ENCODE measurements around the gene EIF2B2. TPM values are rescaled to one million over a fixed set of nuclear protein-coding genes. Genes with fewer than 3 reads are reported as not detected.

Gene EIF2B2
- polyA plus RNA-seq, 3 donors from 2014 or later = 32.6 to 64.5 (median 57.4) TPM

- no peaks in the 10 kb centered on the region for H3K9me3 Mint-ChIP-seq
- no peak overlapping the region for H3K4me3 Mint-ChIP-seq
- DNase-seq = no peak
- no peaks in the 10 kb centered on the region for H3K36me3 Mint-ChIP-seq
- H3K4me1 Mint-ChIP-seq = peaks cover 3 to 9% of the 10 kb centered on the region in 2 donors
- H3K27ac Mint-ChIP-seq = no peak overlapping the region
- peaks cover 0 to 1% (median 0%) of the 10 kb centered on the region in 3 donors for H3K27me3 Mint-ChIP-seq (ENCODE audit: low read depth in 3 of 3)
Measured at GRCh38 chr14:74977901-74978385, 24.8 kb upstream of the EIF2B2 start.

GRCh38 chr14:74978416-74978947, 24.2 kb upstream of the EIF2B2 start:
- Mint-ChIP-seq H3K36me3 (no peaks in the 10 kb centered on the region), H3K4me3 (no peak overlapping the region), H3K27ac (peak overlapping the region in 1 of 6 donors; percentile 46), H3K4me1 (peaks cover 3 to 7% of the 10 kb centered on the region in 2 donors), H3K9me3 (no peaks in the 10 kb centered on the region), H3K27me3 (ENCODE audit: low read depth in 3 of 3) (peaks cover 0 to 1% (median 0%) of the 10 kb centered on the region in 3 donors)
- no peak for DNase-seq

- Mint-ChIP-seq H3K27me3 (ENCODE audit: low read depth in 3 of 3) (peaks cover 0 to 1% (median 0%) of the 10 kb centered on the region in 3 donors), H3K9me3 (no peaks in the 10 kb centered on the region), H3K4me1 (peaks cover 0 to 2% of the 10 kb centered on the region in 2 donors), H3K36me3 (no peaks in the 10 kb centered on the region), H3K4me3 (no peak overlapping the region), H3K27ac (no peak overlapping the region)
- DNase-seq = no peak
Measured at GRCh38 chr14:74979029-74979428, 23.7 kb upstream of the EIF2B2 start.

GRCh38 chr14:74979442-74980397, 23.0 kb upstream of the EIF2B2 start:
- Mint-ChIP-seq H3K36me3 (no peaks in the 10 kb centered on the region), H3K4me1 (no peaks in the 10 kb centered on the region), H3K27ac (no peak overlapping the region), H3K9me3 (no peaks in the 10 kb centered on the region), H3K27me3 (ENCODE audit: low read depth in 3 of 3) (peaks cover 0 to 1% (median 0%) of the 10 kb centered on the region in 3 donors), H3K4me3 (no peak overlapping the region)
- no peak for DNase-seq

- no peak for DNase-seq
- H3K4me3 Mint-ChIP-seq = no peak overlapping the region
- H3K27me3 Mint-ChIP-seq (ENCODE audit: low read depth in 3 of 3) = peaks cover 0 to 1% (median 0%) of the 10 kb centered on the region in 3 donors
- no peaks in the 10 kb centered on the region for H3K9me3 Mint-ChIP-seq
- H3K27ac Mint-ChIP-seq = no peak overlapping the region
- no peaks in the 10 kb centered on the region for H3K4me1 Mint-ChIP-seq
- no peaks in the 10 kb centered on the region for H3K36me3 Mint-ChIP-seq
Measured at GRCh38 chr14:74980398-74980730, 22.4 kb upstream of the EIF2B2 start.

GRCh38 chr14:74980731-74981461, 21.8 kb upstream of the EIF2B2 start:
- no peaks in the 10 kb centered on the region for H3K36me3 Mint-ChIP-seq
- no peak for DNase-seq
- H3K4me1 Mint-ChIP-seq = no peaks in the 10 kb centered on the region
- H3K27me3 Mint-ChIP-seq (ENCODE audit: low read depth in 3 of 3) = peaks cover 0 to 1% (median 0%) of the 10 kb centered on the region in 3 donors
- no peaks in the 10 kb centered on the region for H3K9me3 Mint-ChIP-seq
- H3K4me3 Mint-ChIP-seq = no peak overlapping the region
- H3K27ac Mint-ChIP-seq = peak overlapping the region in 1 of 6 donors; percentile 22

GRCh38 chr14:74981462-74981782, 21.3 kb upstream of the EIF2B2 start:
- H3K9me3 Mint-ChIP-seq = no peaks in the 10 kb centered on the region
- H3K36me3 Mint-ChIP-seq = no peaks in the 10 kb centered on the region
- peaks cover 0 to 1% (median 0%) of the 10 kb centered on the region in 3 donors for H3K27me3 Mint-ChIP-seq (ENCODE audit: low read depth in 3 of 3)
- H3K27ac Mint-ChIP-seq = no peak overlapping the region
- no peak for DNase-seq
- H3K4me3 Mint-ChIP-seq = no peak overlapping the region
- no peaks in the 10 kb centered on the region for H3K4me1 Mint-ChIP-seq

- Mint-ChIP-seq H3K9me3 (no peaks in the 10 kb centered on the region), H3K36me3 (no peaks in the 10 kb centered on the region), H3K4me1 (no peaks in the 10 kb centered on the region), H3K4me3 (no peak overlapping the region), H3K27me3 (ENCODE audit: low read depth in 3 of 3) (peaks cover 0 to 1% (median 0%) of the 10 kb centered on the region in 3 donors), H3K27ac (no peak overlapping the region)
- DNase-seq = no peak
Measured at GRCh38 chr14:74981833-74982232, 20.9 kb upstream of the EIF2B2 start.

GRCh38 chr14:74982661-74983060, 20.1 kb upstream of the EIF2B2 start:
- no peaks in the 10 kb centered on the region for H3K9me3 Mint-ChIP-seq
- H3K27ac Mint-ChIP-seq = no peak overlapping the region

GRCh38 chr14:74983343-74983742, 19.4 kb upstream of the EIF2B2 start:
- no peak overlapping the region for H3K4me3 Mint-ChIP-seq
- H3K27ac Mint-ChIP-seq = no peak overlapping the region
- H3K36me3 Mint-ChIP-seq = no peaks in the 10 kb centered on the region
- no peaks in the 10 kb centered on the region for H3K4me1 Mint-ChIP-seq
- no peaks in the 10 kb centered on the region for H3K9me3 Mint-ChIP-seq
- no peak for DNase-seq
- no peaks in the 10 kb centered on the region for H3K27me3 Mint-ChIP-seq (ENCODE audit: low read depth in 3 of 3)

More at GRCh38 chr14:74982661-74983060, 20.1 kb upstream of the EIF2B2 start:
- H3K4me3 Mint-ChIP-seq = no peak overlapping the region
- no peaks in the 10 kb centered on the region for H3K36me3 Mint-ChIP-seq
- peaks cover 0 to 1% (median 0%) of the 10 kb centered on the region in 3 donors for H3K27me3 Mint-ChIP-seq (ENCODE audit: low read depth in 3 of 3)
- no peak for DNase-seq
- H3K4me1 Mint-ChIP-seq = no peaks in the 10 kb centered on the region

- no peak overlapping the region for H3K4me3 Mint-ChIP-seq
- H3K4me1 Mint-ChIP-seq = no peaks in the 10 kb centered on the region
- no peaks in the 10 kb centered on the region for H3K9me3 Mint-ChIP-seq
Measured at GRCh38 chr14:74984236-74985027, 18.3 kb upstream of the EIF2B2 start.

GRCh38 chr14:74985028-74985310, 17.8 kb upstream of the EIF2B2 start:
- Mint-ChIP-seq H3K27me3 (ENCODE audit: low read depth in 3 of 3) (no peaks in the 10 kb centered on the region), H3K4me3 (no peak overlapping the region), H3K4me1 (no peaks in the 10 kb centered on the region), H3K36me3 (no peaks in the 10 kb centered on the region), H3K9me3 (no peaks in the 10 kb centered on the region), H3K27ac (no peak overlapping the region)
- no peak for DNase-seq

More at GRCh38 chr14:74984236-74985027, 18.3 kb upstream of the EIF2B2 start:
- H3K27ac Mint-ChIP-seq = no peak overlapping the region
- H3K27me3 Mint-ChIP-seq (ENCODE audit: low read depth in 3 of 3) = no peaks in the 10 kb centered on the region
- no peak for DNase-seq
- no peaks in the 10 kb centered on the region for H3K36me3 Mint-ChIP-seq

GRCh38 chr14:74985806-74986205, 16.9 kb upstream of the EIF2B2 start:
- DNase-seq = no peak
- Mint-ChIP-seq H3K36me3 (no peaks in the 10 kb centered on the region), H3K27ac (no peak overlapping the region), H3K27me3 (ENCODE audit: low read depth in 3 of 3) (no peaks in the 10 kb centered on the region), H3K9me3 (no peaks in the 10 kb centered on the region), H3K4me1 (no peaks in the 10 kb centered on the region), H3K4me3 (no peak overlapping the region)

Measured in immature natural killer cell (primary cell).